ENCODE measurements around the gene TMEM182.

TMEM182 gene

GRCh38 chr2:102782187-102782586, 20.4 kb downstream of the TMEM182 start:
- Histone ChIP-seq H3K9me3 (ENCODE audit: control insufficient read depth, insufficient read depth, low read length) (no peaks in the 10 kb centered on the region), H3K36me3 (ENCODE audit: insufficient read depth, low read length) (no peaks in the 10 kb centered on the region), H3K4me1 (ENCODE audit: insufficient read depth, low read length) (peaks cover 9% of the 10 kb centered on the region; the same call in 1 of the 2 replicates)

GRCh38 chr2:102782933-102783332, 21.1 kb downstream of the TMEM182 start:
- Histone ChIP-seq H3K4me1 (ENCODE audit: insufficient read depth, low read length) (peaks cover 9% of the 10 kb centered on the region; the same call in 1 of the 2 replicates), H3K36me3 (ENCODE audit: insufficient read depth, low read length) (no peaks in the 10 kb centered on the region)

More at GRCh38 chr2:102782187-102782586, 20.4 kb downstream of the TMEM182 start:
- H3K9ac ChIP-seq (ENCODE audit: low read depth, low read length): no peak overlapping the region

GRCh38 chr2:102783506-102784183, 21.8 kb downstream of the TMEM182 start:
- Histone ChIP-seq H3K9ac (ENCODE audit: low read depth, low read length) (no peak overlapping the region), H3K9me3 (ENCODE audit: control insufficient read depth, insufficient read depth, low read length) (no peaks in the 10 kb centered on the region), H3K4me1 (ENCODE audit: insufficient read depth, low read length) (peaks cover 9% of the 10 kb centered on the region; the same call in 1 of the 2 replicates), H3K36me3 (ENCODE audit: insufficient read depth, low read length) (no peaks in the 10 kb centered on the region)

More at GRCh38 chr2:102782933-102783332, 21.1 kb downstream of the TMEM182 start:
- Histone ChIP-seq H3K9me3 (ENCODE audit: control insufficient read depth, insufficient read depth, low read length) (no peaks in the 10 kb centered on the region), H3K9ac (ENCODE audit: low read depth, low read length) (no peak overlapping the region)

GRCh38 chr2:102784940-102785339, 23.1 kb downstream of the TMEM182 start:
- H3K9me3 ChIP-seq (ENCODE audit: control insufficient read depth, insufficient read depth, low read length): no peaks in the 10 kb centered on the region
- H3K9ac ChIP-seq (ENCODE audit: low read depth, low read length): no peak overlapping the region
- H3K4me1 ChIP-seq (ENCODE audit: insufficient read depth, low read length): peaks cover 9% of the 10 kb centered on the region; the same call in 1 of the 2 replicates
- no peaks in the 10 kb centered on the region for H3K36me3 ChIP-seq (ENCODE audit: insufficient read depth, low read length)

- no peaks in the 10 kb centered on the region for H3K9me3 ChIP-seq (ENCODE audit: control insufficient read depth, insufficient read depth, low read length)
- peaks cover 2% of the 10 kb centered on the region; the same call in 1 of the 2 replicates for H3K4me1 ChIP-seq (ENCODE audit: insufficient read depth, low read length)
- H3K36me3 ChIP-seq (ENCODE audit: insufficient read depth, low read length): no peaks in the 10 kb centered on the region
- no peak overlapping the region for H3K9ac ChIP-seq (ENCODE audit: low read depth, low read length)
These were observed 26.5 kb downstream of the TMEM182 start for GRCh38 chr2:102788216-102788884.

- H3K9ac ChIP-seq (ENCODE audit: low read depth, low read length): no peak overlapping the region
- H3K9me3 ChIP-seq (ENCODE audit: control insufficient read depth, insufficient read depth, low read length): no peaks in the 10 kb centered on the region
- no peaks in the 10 kb centered on the region for H3K36me3 ChIP-seq (ENCODE audit: insufficient read depth, low read length)
These were observed 27.0 kb downstream of the TMEM182 start for GRCh38 chr2:102788885-102789260.

GRCh38 chr2:102789349-102790090, 27.7 kb downstream of the TMEM182 start:
- no peak overlapping the region for H3K9ac ChIP-seq (ENCODE audit: low read depth, low read length)

More at GRCh38 chr2:102788885-102789260, 27.0 kb downstream of the TMEM182 start:
- no peaks in the 10 kb centered on the region for H3K4me1 ChIP-seq (ENCODE audit: insufficient read depth, low read length)

GRCh38 chr2:102790091-102790455, 28.2 kb downstream of the TMEM182 start:
- H3K4me1 ChIP-seq (ENCODE audit: insufficient read depth, low read length): no peaks in the 10 kb centered on the region
- H3K9me3 ChIP-seq (ENCODE audit: control insufficient read depth, insufficient read depth, low read length): no peaks in the 10 kb centered on the region
- no peak overlapping the region for H3K9ac ChIP-seq (ENCODE audit: low read depth, low read length)

More at GRCh38 chr2:102789349-102790090, 27.7 kb downstream of the TMEM182 start:
- no peaks in the 10 kb centered on the region for H3K4me1 ChIP-seq (ENCODE audit: insufficient read depth, low read length)
- H3K36me3 ChIP-seq (ENCODE audit: insufficient read depth, low read length): no peaks in the 10 kb centered on the region
- H3K9me3 ChIP-seq (ENCODE audit: control insufficient read depth, insufficient read depth, low read length): no peaks in the 10 kb centered on the region

GRCh38 chr2:102792568-102793208, 30.9 kb downstream of the TMEM182 start:
- no peak overlapping the region for H3K9ac ChIP-seq (ENCODE audit: low read depth, low read length)

More at GRCh38 chr2:102790091-102790455, 28.2 kb downstream of the TMEM182 start:
- H3K36me3 ChIP-seq (ENCODE audit: insufficient read depth, low read length): no peaks in the 10 kb centered on the region

GRCh38 chr2:102795641-102796040, 33.8 kb downstream of the TMEM182 start:
- no peak overlapping the region for H3K9ac ChIP-seq (ENCODE audit: low read depth, low read length)
- H3K9me3 ChIP-seq (ENCODE audit: control insufficient read depth, insufficient read depth, low read length): no peaks in the 10 kb centered on the region
- H3K36me3 ChIP-seq (ENCODE audit: insufficient read depth, low read length): no peaks in the 10 kb centered on the region; the same call in 1 of the 2 replicates
- H3K4me1 ChIP-seq (ENCODE audit: insufficient read depth, low read length): no peaks in the 10 kb centered on the region

More at GRCh38 chr2:102792568-102793208, 30.9 kb downstream of the TMEM182 start:
- Histone ChIP-seq H3K36me3 (ENCODE audit: insufficient read depth, low read length) (no peaks in the 10 kb centered on the region), H3K4me1 (ENCODE audit: insufficient read depth, low read length) (no peaks in the 10 kb centered on the region), H3K9me3 (ENCODE audit: control insufficient read depth, insufficient read depth, low read length) (no peaks in the 10 kb centered on the region)

GRCh38 chr2:102796337-102796736, 34.5 kb downstream of the TMEM182 start:
- Histone ChIP-seq H3K9ac (ENCODE audit: low read depth, low read length) (no peak overlapping the region), H3K4me1 (ENCODE audit: insufficient read depth, low read length) (no peaks in the 10 kb centered on the region), H3K9me3 (ENCODE audit: control insufficient read depth, insufficient read depth, low read length) (peaks cover 2% of the 10 kb centered on the region; the same call in 1 of the 2 replicates), H3K36me3 (ENCODE audit: insufficient read depth, low read length) (no peaks in the 10 kb centered on the region; the same call in 1 of the 2 replicates)

GRCh38 chr2:102797486-102797885, 35.7 kb downstream of the TMEM182 start:
- H3K4me1 ChIP-seq (ENCODE audit: insufficient read depth, low read length): no peaks in the 10 kb centered on the region
- no peaks in the 10 kb centered on the region; the same call in 1 of the 2 replicates for H3K36me3 ChIP-seq (ENCODE audit: insufficient read depth, low read length)
- peaks cover 4% of the 10 kb centered on the region; the same call in 1 of the 2 replicates for H3K9me3 ChIP-seq (ENCODE audit: control insufficient read depth, insufficient read depth, low read length)
- no peak overlapping the region for H3K9ac ChIP-seq (ENCODE audit: low read depth, low read length)

GRCh38 chr2:102798181-102798580, 36.4 kb downstream of the TMEM182 start:
- Histone ChIP-seq H3K9ac (ENCODE audit: low read depth, low read length) (no peak overlapping the region), H3K36me3 (ENCODE audit: insufficient read depth, low read length) (no peaks in the 10 kb centered on the region; the same call in 1 of the 2 replicates), H3K4me1 (ENCODE audit: insufficient read depth, low read length) (no peaks in the 10 kb centered on the region), H3K9me3 (ENCODE audit: control insufficient read depth, insufficient read depth, low read length) (peaks cover 4% of the 10 kb centered on the region; the same call in 1 of the 2 replicates)
